Measurements from ENCODE around the gene KRT82. TPM values are rescaled to one million over a fixed set of nuclear protein-coding genes. Genes with fewer than 3 reads are reported as not detected.

The KRT82 gene
- total and polyA plus RNA-seq, 2 of the 8 experiments (the other 6 are each of a cell fraction or from before 2014, with no cell fraction given), result not detected

DNA sequence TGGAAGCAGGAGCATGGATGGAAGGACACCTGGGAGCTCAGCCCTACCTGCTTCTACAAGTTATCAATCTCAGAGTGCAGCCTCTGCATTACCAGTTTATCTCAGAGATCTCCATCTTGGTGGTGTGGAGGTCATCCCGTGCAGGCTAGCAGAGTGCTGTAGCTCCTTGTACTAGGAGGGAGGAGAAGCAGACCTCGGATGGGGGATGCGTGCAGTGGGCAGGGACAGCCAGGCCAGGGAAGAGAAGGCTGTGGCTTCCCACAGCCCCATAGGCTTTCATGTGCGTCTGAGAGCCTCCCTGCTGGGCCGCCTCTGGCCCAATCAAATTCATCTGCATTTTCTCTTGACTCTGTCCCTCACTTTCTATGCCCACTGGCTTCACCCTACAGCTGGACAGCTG, 8.8 kb upstream of the KRT82 start:
- FAIRE-seq, result no peak
- WGBS, 2 experiments (ENCODE audit: extremely low coverage in 1 of 2, insufficient coverage in 1 of 2, insufficient read length in 1 of 2, insufficient replicate concordance in 2 of 2, low coverage in 1 of 2, low lambda C conversion rate in 2 of 2, missing lambda C conversion rate in 1 of 2), result 66% methylated on average over 5 of the region's 5 CpGs; no CpG with 5 or more reads in 1 of the 2 experiments
- TF ChIP-seq CBX5 (IDR thresholded peaks at IDR 0.05; ENCODE audit: low read depth, low read length) (no peak), SIN3A (conservative IDR thresholded peaks at IDR 0.05 in 1 of 2, IDR thresholded peaks at IDR 0.05 in 1 of 2; ENCODE audit: low read depth in 1 of 2, low read length in 2 of 2) (no peak), HDAC6 (IDR thresholded peaks at IDR 0.05; ENCODE audit: low read depth, low read length) (no peak), RNF2 (IDR thresholded peaks at IDR 0.05; ENCODE audit: borderline replicate concordance, low read depth, low read length, missing control alignments, poor library complexity, severe bottlenecking) (no peak), KDM5A (IDR thresholded peaks at IDR 0.05; ENCODE audit: low read length) (no peak), TBP (IDR thresholded peaks at IDR 0.05; ENCODE audit: low read depth, low read length) (no peak), TEAD4 (IDR thresholded peaks at IDR 0.05; ENCODE audit: low read depth, low read length) (no peak), CEBPB (IDR thresholded peaks at IDR 0.05; ENCODE audit: low read depth, low read length) (no peak), PHF8 (conservative IDR thresholded peaks at IDR 0.05; ENCODE audit: low read depth, low read length) (no peak), NANOG (IDR thresholded peaks at IDR 0.05; ENCODE audit: insufficient read depth, low read depth, low read length, poor library complexity, severe bottlenecking) (no peak), CTBP2 (IDR thresholded peaks at IDR 0.05; ENCODE audit: borderline replicate concordance, insufficient read depth, insufficient read length, low read length) (no peak), KDM1A (IDR thresholded peaks at IDR 0.05; ENCODE audit: borderline replicate concordance, low read length) (no peak), SP2 (IDR thresholded peaks at IDR 0.05; ENCODE audit: low read length) (no peak), POU5F1 (IDR thresholded peaks at IDR 0.05; ENCODE audit: low read depth, low read length) (no peak)

More for the DNA sequence above, 8.8 kb upstream of the KRT82 start:
- no peaks in the 10 kb centered on the region for H3K4me1 ChIP-seq (replicated peaks in 1 of 4; ENCODE audit: control insufficient read depth in 3 of 4, insufficient read depth in 4 of 4, low read length in 3 of 4)
- no peak overlapping the region for H3K27ac ChIP-seq (ENCODE audit: low read depth, low read length)
- H4K5ac ChIP-seq (ENCODE audit: insufficient read length, low read depth, low read length), result no peak overlapping the region
- H3K56ac ChIP-seq (replicated peaks; ENCODE audit: insufficient read length, low read depth, low read length), result no peak overlapping the region
- no peaks in the 10 kb centered on the region for H3K27me3 ChIP-seq (replicated peaks in 1 of 4; ENCODE audit: control insufficient read depth in 3 of 4, extremely low read depth in 1 of 4, insufficient read depth in 3 of 4, low read length in 3 of 4)
- no peak overlapping the region for H2BK15ac ChIP-seq (ENCODE audit: low read length)
- H2BK120ac ChIP-seq (replicated peaks; ENCODE audit: low read depth, low read length), result no peak overlapping the region
- H3K4ac ChIP-seq (replicated peaks; ENCODE audit: insufficient read length, low read depth, low read length), result no peak overlapping the region
- no peak overlapping the region for H3K23ac ChIP-seq (ENCODE audit: insufficient read length)
- CTCF ChIA-PET (ENCODE audit: partially characterized antibody), result interaction anchor here (0.6 to 7.8 kb wide), 18 partner anchors 8 to 462 kb away, joined by 3 to 46 read pairs (median 4); no protein-coding TSS in a partner anchor
- no peak for DNase-seq (ENCODE audit: low read depth in 1 of 2, low spot score in 2 of 2)
- H3K9me3 ChIP-seq (ENCODE audit: insufficient read depth in 2 of 2, low read depth in 1 of 2, low read length in 1 of 2), result no peaks in the 10 kb centered on the region
- no peaks in the 10 kb centered on the region for H3K23me2 ChIP-seq (ENCODE audit: low read depth, low read length)
- no peak overlapping the region for H4K91ac ChIP-seq (replicated peaks; ENCODE audit: insufficient read length, low read length)
- H3K4me2 ChIP-seq (ENCODE audit: insufficient read depth in 1 of 2, low read depth in 2 of 2, low read length in 2 of 2), result no peak overlapping the region; a peak in 1 of 4 replicates
- no peaks in the 10 kb centered on the region for H3K79me2 ChIP-seq (ENCODE audit: control insufficient read depth in 1 of 2, insufficient read depth in 2 of 2, low read length in 2 of 2)
- H3K4me3 ChIP-seq (ENCODE audit: extremely low read depth in 1 of 4, insufficient read depth in 2 of 4, low read depth in 3 of 4, low read length in 4 of 4), result no peak overlapping the region
- no peak overlapping the region for H3K14ac ChIP-seq (ENCODE audit: insufficient read length)
- H3K79me1 ChIP-seq (ENCODE audit: low read depth, low read length), result no peaks in the 10 kb centered on the region
- H3K9ac ChIP-seq (replicated peaks in 1 of 4; ENCODE audit: extremely low read depth in 1 of 4, low read depth in 3 of 4, low read length in 3 of 4), result 0 out of 7 replicates have a peak overlapping the region, but pooled peaks of 1 of the 4 experiments have one; percentile 30
- no peaks in the 10 kb centered on the region for H3K36me3 ChIP-seq (ENCODE audit: control insufficient read depth in 2 of 4, insufficient read depth in 4 of 4, low read length in 3 of 4)
- H2BK20ac ChIP-seq (ENCODE audit: low read length), result no peak overlapping the region
- POLR2A ChIA-PET (ENCODE audit: partially characterized antibody), result no interaction called here
- no peak overlapping the region for H2AK5ac ChIP-seq (ENCODE audit: low read depth, low read length)
- no peak overlapping the region for H2BK5ac ChIP-seq (ENCODE audit: low read depth, low read length)
- no peak overlapping the region for H3K18ac ChIP-seq (ENCODE audit: extremely low read depth, low read length)
- H4K8ac ChIP-seq (ENCODE audit: extremely low read depth, insufficient read depth, low read length), result no peak overlapping the region
- H4K20me1 ChIP-seq (replicated peaks in 1 of 2; ENCODE audit: control insufficient read depth in 1 of 2, insufficient read depth in 2 of 2, low read length in 2 of 2), result no peaks in the 10 kb centered on the region
- H2BK12ac ChIP-seq (ENCODE audit: low read depth, low read length), result no peak overlapping the region
- no peak overlapping the region for H2AFZ ChIP-seq (ENCODE audit: low read length)
